GM12874 (cell line): ENCODE data around the gene UPK2.

ENCODE experiments used
- CTCF ChIP-seq: IDR thresholded peaks from 2 replicates; pipeline ENCODE4 v1.5.1; 2011; ENCODE audit warnings: low read depth, mild to moderate bottlenecking, control low read depth, low read length, moderate library complexity; ENCODE audit not compliant: insufficient read depth

Gene UPK2

GRCh38 chr11:118915396-118915795 is 40.7 kb upstream of the UPK2 start:
- TF ChIP-seq CTCF, result no peak

GRCh38 chr11:118915941-118916841 is 39.9 kb upstream of the UPK2 start:
- TF ChIP-seq CTCF, result no peak

- TF ChIP-seq CTCF, result no peak
These were observed 39.2 kb upstream of the UPK2 start for GRCh38 chr11:118916842-118917388.

GRCh38 chr11:118917481-118918127 is 38.5 kb upstream of the UPK2 start:
- TF ChIP-seq CTCF, result no peak

GRCh38 chr11:118918128-118918685 is 37.9 kb upstream of the UPK2 start:
- no peak for TF ChIP-seq CTCF

GRCh38 chr11:118918686-118919280 is 37.3 kb upstream of the UPK2 start:
- no peak for TF ChIP-seq CTCF
